Gastrocnemius medialis (tissue), 4 donors: ENCODE data around the gene PIK3R1.

Experiments
- POLR2A ChIP-seq, 2 donors: fragments of 450-650 bp; IDR thresholded peaks; one replicate each; pipeline ENCODE4 v1.6.1; 2017; ENCODE audit warnings: antibody characterized with exemption in 2 of 2, mild to moderate bottlenecking in 2 of 2, moderate library complexity in 2 of 2
- TF ChIP-seq, protein P1 (sequence below), 5 experiments: fragments of 450-650 bp in 3 of 5; fragments of 200-600 bp in 2 of 5; sonication (generic) in 2 of 5; IDR thresholded peaks in 4 of 5; conservative IDR thresholded peaks in 1 of 5; 1 replicate in 4 of 5; 2 replicates in 1 of 5; pipeline ENCODE4 v1.5.1; 2016 to 2019; ENCODE audit warnings: antibody characterized with exemption in 5 of 5, mild to moderate bottlenecking in 3 of 5, moderate library complexity in 3 of 5

DNA sequence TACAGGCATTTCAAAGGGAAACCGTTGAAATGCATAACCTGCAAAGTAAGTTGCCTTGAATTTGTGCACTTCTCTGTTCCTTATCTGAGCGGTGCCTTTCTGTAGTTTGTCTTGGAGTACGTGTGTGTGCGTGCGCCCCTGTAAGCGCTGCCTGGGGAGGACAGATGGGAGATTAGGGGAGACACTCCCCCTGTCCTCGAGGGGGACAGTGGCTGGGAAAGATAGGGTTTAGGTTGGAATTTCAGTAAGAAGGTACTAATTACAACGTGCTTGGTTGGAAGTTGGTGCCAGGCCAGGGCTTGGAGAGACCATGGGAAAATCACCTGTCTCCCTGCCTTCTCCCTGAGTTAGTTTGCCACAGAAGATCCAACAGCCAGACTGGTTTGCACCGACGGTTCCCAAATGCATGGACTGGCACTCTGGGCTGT, 73.2 kb downstream of the PIK3R1 start:
- TF ChIP-seq, protein P1, sequence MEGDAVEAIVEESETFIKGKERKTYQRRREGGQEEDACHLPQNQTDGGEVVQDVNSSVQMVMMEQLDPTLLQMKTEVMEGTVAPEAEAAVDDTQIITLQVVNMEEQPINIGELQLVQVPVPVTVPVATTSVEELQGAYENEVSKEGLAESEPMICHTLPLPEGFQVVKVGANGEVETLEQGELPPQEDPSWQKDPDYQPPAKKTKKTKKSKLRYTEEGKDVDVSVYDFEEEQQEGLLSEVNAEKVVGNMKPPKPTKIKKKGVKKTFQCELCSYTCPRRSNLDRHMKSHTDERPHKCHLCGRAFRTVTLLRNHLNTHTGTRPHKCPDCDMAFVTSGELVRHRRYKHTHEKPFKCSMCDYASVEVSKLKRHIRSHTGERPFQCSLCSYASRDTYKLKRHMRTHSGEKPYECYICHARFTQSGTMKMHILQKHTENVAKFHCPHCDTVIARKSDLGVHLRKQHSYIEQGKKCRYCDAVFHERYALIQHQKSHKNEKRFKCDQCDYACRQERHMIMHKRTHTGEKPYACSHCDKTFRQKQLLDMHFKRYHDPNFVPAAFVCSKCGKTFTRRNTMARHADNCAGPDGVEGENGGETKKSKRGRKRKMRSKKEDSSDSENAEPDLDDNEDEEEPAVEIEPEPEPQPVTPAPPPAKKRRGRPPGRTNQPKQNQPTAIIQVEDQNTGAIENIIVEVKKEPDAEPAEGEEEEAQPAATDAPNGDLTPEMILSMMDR (IDR thresholded peaks at IDR 0.05 in 4 of 5, conservative IDR thresholded peaks at IDR 0.05 in 1 of 5): no peak
- TF ChIP-seq POLR2A (IDR thresholded peaks at IDR 0.05): no peak
